NCI-H1417 treated with DMSO at 0.1 percent for 48 hours (cell line): ENCODE results near the gene DRC7.
"Not testable (repeated sequence)": the region's sequence is repeated elsewhere in the genome, so short reads cannot be mapped to it uniquely, and the experiment has no call there.

Experiments used
- DNase-seq: peaks from one replicate; lab custom pipeline; 2025; lab: John Stamatoyannopoulos, UW

The DRC7 gene

DNA sequence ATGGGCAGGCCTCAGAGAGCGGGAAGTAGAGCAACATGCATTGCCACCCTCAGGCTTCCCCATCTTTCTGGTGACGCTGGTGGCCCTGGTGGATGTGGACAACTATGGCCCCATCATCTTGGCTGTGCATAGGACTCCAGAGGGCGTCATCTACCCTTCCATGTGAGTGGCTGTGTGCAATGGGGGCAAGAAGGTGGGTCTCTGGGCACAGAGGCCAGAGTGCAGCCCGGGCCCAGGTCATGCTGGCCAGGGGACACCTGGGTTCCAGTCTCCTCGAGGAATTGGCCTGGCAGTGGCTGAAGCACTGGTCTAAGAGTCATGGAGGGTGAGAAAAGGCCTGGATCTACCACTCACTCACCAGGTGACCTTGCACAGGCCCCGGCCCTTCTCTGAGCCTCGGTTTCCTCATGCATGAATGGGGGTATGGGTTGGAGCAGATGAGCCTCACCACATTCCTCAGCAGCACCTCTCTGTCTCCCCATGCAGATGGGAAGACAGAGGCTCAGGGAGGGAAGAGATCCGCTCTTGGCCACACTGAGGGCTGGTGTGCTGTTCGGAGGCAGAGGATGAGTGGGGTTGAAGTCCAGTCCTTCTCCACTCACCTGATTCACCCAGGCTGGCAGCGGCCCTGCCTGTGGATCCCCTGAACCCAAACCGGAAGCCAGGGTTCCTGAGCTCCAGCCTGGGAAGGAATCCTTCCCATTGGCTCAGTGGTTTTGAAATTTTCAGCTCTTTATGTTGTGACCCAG, 33.7 kb upstream of the DRC7 start:
- no peak for DNase-seq

- DNase-seq: no peak
Measured at GRCh38 chr16:57661510-57661909, 33.1 kb upstream of the DRC7 start.

- no peak for DNase-seq
Measured at GRCh38 chr16:57661936-57662906, 32.4 kb upstream of the DRC7 start.

GRCh38 chr16:57663436-57663835, 31.2 kb upstream of the DRC7 start:
- no peak for DNase-seq

DNA sequence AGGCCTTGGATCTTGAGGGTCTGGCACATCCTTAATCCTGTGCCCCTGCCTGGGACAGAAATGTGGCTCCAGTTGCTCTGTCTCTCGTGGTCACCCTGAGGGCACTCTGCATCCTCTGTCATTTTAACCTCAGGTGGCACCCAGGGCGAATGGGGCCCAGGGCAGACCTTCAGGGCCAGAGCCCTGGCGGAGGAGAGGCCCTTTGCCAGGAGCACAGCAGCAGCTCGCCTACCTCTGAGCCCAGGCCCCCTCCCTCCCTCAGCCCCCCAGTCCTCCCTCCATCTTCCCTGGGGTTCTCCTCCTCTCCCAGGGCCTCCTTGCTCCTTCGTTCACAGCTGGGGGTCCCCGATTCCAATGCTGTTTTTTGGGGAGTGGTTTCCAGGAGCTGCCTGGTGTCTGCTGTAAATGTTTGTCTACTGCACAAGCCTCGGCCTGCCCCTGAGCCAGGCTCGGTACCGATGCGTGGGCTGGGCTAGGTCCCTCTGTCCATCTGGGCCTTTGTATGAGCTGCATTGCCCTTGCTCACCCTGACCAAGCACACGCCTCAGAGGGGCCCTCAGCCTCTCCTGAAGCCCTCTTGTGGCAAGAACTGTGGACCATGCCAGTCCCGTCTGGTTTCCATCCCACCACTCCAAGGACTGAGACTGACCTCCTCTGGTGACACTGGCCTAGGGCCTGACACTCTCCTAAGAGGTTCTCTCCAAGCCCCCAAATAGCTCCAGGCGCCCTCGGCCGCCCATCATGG, 30.5 kb upstream of the DRC7 start:
- DNase-seq: no peak

DNA sequence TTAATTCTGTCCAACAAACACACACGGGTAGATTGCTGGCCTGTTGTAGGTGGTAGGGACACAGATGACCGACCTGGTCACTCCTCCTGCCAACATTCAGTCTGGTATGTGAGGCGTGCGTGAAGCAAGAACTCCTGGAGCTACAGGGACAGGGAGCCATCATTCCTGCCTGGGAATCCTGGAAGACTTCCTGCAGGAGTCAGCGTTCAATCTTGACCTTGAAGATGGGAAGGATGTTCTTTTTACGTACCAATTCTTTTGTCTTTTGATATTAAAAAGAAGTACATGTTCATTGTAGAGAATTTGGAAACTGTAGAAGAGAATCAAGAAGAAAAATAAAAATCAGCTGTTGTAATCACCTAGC, 30.0 kb upstream of the DRC7 start:
- no peak for DNase-seq

DNA sequence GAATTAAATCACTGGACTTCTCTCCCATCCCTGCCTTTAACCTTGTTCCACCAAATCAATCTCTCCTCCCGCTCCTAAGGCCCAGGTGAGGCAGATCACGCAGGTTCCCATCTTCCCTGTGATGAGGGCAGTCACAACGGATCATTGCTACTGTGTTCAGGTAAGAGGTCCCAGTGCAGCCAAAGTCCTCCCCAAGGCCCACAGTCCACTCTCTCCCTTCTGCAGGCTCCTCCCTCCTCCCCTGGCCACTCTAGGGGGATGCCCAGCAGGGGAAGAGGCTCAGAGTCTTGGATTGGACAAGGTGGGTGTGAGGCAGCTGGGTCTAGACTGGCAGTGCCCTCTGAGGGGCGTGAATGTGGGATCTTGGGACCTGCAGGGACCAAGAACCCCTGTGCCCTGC, 29.1 kb upstream of the DRC7 start:
- DNase-seq: no peak

- no peak for DNase-seq
Measured at GRCh38 chr16:57666353-57667047, 28.1 kb upstream of the DRC7 start.

GRCh38 chr16:57667048-57667525, 27.5 kb upstream of the DRC7 start:
- DNase-seq: no peak

GRCh38 chr16:57667526-57668262, 26.9 kb upstream of the DRC7 start:
- no peak for DNase-seq

- no peak for DNase-seq
Measured at GRCh38 chr16:57668263-57668571, 26.4 kb upstream of the DRC7 start, which contains the start of gene ADGRG3. Gene ADGRG3 (plus strand): TSS chr16:57668306. CDS start chr16:57668348, 42 bp downstream.

DNA sequence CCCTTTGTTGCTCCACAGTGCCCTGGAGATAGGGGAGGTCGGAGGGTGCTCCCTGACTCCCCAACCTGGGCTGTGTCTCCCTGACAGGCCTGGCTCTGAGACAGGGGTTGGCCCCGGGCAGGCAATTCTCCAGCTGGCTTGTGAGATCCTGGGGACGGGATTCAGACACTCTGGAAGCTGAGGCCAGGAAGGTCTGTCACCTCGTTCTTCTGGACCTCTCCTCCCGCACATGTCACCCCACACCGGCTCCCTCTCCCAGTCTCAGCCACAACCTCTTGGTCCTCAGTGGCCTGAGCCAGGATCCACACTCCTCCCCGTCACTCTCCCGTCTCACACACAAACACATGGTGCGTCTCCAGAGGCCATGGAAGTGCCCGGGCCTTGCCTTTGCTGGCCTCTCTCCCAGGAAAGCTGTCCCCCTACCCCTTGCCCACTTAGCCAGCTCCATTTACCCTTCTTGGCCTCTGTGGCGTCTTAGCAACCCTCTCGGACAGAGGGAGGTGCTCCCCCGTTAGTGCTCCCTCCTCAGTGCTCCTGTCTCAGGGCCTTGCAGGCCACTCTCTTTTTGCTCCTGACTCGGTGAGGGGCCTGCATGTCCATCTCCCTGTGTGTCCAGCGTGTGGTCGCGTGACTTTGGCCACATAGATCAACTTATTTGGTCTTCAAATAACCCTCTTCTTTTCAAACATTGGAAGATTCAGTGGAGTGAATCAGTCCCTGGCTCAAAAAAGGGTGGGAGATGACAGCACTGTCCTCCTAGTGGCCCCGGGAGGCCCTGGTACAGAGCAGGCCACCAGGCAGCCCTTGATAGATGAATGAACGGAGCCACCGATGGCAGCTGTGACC, 25.8 kb upstream of the DRC7 start:
- no peak for DNase-seq

- DNase-seq: no peak
Measured at GRCh38 chr16:57669476-57670162, 25.0 kb upstream of the DRC7 start.

DNA sequence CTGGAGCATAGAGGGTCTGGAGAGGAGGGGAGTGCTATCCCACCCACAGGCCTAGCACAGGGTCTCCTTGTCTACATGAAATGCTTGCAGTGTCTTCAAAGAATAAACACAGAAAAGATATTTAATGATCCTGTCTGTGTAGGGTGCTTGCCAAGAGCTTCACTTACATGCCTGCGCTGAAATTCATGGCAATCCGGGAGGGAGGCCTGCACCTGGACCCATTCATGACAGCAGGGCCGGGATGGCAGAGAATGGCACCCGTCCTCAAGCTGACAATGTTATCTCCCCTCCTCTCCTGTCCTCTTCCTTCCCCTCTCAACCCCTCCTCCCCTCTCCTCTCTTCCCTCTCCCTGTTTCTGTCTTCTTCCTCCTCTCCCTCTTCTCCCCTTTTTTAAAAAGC, 24.4 kb upstream of the DRC7 start:
- no peak for DNase-seq

- DNase-seq: not testable (repeated sequence)
Measured at GRCh38 chr16:57671451-57671850, 23.2 kb upstream of the DRC7 start.

DNA sequence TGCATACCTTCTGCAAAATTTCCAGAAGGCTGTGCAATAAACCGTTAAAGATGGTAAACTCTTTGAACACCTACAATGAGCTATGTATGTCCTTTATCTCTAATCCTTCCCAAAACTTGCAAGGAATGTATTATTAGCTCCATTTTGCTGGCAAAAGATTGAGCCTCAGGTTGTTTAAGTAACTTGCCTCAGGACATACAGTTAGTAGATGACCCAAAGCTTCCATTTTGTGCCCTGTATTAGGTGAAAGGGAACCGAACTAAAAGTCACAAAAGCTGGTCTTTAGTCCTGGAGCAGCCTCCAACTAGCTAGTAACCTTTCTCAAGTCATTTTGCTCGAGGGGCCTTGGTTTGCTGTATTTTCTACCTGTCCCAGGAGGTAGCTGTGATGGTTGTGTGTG, 22.2 kb upstream of the DRC7 start:
- no peak for DNase-seq

DNA sequence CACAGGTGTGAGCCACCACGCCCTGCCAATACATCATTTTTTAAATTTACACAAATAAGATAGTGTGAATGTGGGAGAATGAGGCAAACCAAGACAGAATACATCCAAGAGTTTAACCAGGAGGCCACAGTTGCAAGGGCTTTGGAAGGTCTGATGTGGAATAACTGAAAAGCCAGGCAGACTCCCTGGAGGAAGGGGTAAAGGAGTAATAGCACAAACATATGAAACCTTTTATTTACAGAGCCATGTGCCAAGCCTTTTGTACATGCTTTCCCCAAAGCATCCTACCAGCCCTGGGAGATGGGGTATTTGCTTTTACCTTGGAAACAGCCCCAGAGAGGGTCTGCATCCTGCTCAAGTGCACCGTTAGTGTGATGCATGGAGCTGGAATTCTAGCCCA, 21.8 kb upstream of the DRC7 start:
- no peak for DNase-seq

- DNase-seq: no peak
Measured at GRCh38 chr16:57675741-57676551, 18.7 kb upstream of the DRC7 start.
